Kidney tubule cell (primary cell): ENCODE measurements around the gene SFR1.

Experiments
- DNase-seq: peaks from one replicate; pipeline ENCODE4 v3.0.0-alpha.2; 2018; ENCODE audit warnings: low spot score

The SFR1 gene

GRCh38 chr10:104174136-104174535, 52.2 kb downstream of the SFR1 start:
- DNase-seq: peak; percentile 50
